Fibroblast of mammary gland (primary cell): Measurements from ENCODE around the gene RHBG.
A peak's percentile ranks its signal among the peaks of the same experiment; 100 is the strongest.
"Not testable (repeated sequence)": the region's sequence is repeated elsewhere in the genome, so short reads cannot be mapped to it uniquely, and the experiment has no call there.

Experiments used
- DNase-seq: peaks from one replicate; pipeline ENCODE4 v3.0.0-alpha.2; 2010; ENCODE audit warnings: low read depth
- H3K4me3 ChIP-seq: 2 replicates; pipeline ENCODE4 v1.5.1; 2011; ENCODE audit warnings: low read depth, mild to moderate bottlenecking, low read length, moderate library complexity; ENCODE audit not compliant: control insufficient read depth
- TF ChIP-seq, protein P1 (sequence below): conservative IDR thresholded peaks from 2 replicates; pipeline ENCODE4 v1.5.1; 2011; ENCODE audit warnings: low read depth, low read length, inconsistent platforms; ENCODE audit not compliant: control insufficient read depth, insufficient read depth

The RHBG gene

DNA sequence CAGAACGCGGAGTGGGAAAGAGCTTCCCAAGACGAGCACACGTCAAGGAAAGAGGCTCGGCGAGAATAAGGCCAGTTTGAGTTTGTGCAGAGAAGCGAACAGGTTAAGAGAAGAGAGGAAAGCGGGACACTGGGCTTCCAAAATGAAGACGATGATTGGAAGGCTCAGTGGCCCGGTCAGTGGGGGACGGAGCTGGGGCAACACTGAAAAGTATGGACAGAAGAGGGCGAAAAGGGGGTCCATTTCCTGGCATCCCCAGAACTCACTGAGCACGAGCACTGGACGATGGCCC, 31.2 kb upstream of the RHBG start:
- no peak for DNase-seq
- peak overlapping the region; percentile 97 for H3K4me3 ChIP-seq
- TF ChIP-seq, protein P1, sequence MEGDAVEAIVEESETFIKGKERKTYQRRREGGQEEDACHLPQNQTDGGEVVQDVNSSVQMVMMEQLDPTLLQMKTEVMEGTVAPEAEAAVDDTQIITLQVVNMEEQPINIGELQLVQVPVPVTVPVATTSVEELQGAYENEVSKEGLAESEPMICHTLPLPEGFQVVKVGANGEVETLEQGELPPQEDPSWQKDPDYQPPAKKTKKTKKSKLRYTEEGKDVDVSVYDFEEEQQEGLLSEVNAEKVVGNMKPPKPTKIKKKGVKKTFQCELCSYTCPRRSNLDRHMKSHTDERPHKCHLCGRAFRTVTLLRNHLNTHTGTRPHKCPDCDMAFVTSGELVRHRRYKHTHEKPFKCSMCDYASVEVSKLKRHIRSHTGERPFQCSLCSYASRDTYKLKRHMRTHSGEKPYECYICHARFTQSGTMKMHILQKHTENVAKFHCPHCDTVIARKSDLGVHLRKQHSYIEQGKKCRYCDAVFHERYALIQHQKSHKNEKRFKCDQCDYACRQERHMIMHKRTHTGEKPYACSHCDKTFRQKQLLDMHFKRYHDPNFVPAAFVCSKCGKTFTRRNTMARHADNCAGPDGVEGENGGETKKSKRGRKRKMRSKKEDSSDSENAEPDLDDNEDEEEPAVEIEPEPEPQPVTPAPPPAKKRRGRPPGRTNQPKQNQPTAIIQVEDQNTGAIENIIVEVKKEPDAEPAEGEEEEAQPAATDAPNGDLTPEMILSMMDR = no peak

DNA sequence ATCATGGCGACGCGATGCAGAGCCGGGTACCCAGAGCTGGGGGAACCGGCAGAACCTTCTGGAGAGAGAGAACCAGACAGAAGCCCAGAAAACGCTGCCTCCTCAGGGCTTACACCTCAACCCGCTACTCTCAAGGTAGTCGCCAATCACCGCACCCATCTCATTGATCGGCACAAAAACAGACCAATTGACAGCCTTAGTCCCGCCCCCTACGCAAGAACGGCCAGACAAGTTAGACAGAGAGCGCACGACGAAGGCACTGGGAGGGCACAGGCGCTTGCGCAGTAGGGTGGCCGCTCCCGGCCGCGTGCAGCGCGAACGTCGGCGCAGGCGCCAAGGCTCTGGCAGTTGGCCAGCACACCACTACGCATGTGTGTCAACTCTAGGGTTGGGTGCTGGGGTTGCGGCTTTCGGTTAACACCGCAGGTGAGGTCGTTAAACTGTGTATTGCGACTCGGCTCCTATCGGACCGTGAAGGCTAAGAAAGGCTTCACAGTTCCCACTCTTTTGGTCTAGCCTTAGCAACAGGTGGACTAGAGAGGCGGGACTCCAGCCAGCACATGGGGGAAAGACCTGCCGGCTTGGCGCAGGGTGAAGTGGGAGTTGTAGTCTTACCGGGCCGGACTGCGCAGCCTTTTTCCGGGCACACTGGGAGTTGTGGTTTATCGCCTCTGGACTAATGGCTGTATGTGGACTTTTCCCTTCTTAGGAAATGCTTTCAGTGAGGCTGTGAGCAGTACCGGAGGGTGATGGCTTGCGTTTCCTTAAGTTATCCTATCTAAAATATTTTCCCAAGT, 30.6 kb upstream of the RHBG start, which contains the start of the genes CCT3 and TSACC:
CCT3 (minus strand) TSS at position 113 of the 797 bp plus-strand sequence; CDS start at position 5, 108 bp downstream.
TSACC (plus strand) TSS at position 347 of the 797 bp plus-strand sequence. CDS start 1,232 bp downstream, outside the sequence.
- TF ChIP-seq, protein P1 = no peak
- H3K4me3 ChIP-seq = peak within 1 kb of the TSS; percentile 97
- peak; percentile 100 for DNase-seq

DNA sequence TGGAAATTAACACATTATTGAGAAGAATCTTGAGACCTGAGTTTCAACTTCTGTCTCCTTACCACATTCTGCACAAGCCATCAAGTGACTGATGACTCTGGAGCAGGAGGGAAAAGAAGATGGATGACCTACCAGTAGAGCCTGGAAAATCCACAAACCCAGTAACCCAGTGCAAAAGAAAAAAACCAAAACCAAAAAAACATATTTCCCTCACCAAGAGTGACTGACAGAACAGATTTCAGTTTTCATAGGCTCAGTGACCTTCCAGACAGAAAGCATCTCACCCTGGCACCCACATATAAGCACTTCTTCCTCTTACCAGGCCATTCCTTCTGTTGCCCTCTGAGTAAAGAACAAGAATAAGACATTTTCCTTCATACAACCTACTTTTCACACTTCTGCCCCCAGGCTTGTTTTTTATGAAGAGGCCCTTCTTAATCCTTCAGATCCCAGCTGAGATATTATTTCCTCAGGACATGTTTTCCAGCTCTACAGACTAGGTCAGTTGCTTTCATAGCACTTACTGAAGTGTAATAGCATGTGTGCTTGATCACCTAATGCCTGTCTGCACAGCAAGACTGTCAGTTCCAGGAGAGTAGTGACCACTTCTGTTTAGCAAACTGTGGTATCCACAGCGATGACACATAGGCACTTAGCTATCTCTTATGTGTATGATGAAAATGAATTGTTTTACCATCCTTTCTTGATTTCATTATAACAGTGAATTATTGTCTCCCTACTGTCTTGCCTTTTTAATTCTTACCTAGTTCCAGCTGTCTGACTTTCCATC, 26.6 kb upstream of the RHBG start:
- TF ChIP-seq, protein P1 = no peak
- DNase-seq = peak; percentile 30
- H3K4me3 ChIP-seq = no peak overlapping the region

DNA sequence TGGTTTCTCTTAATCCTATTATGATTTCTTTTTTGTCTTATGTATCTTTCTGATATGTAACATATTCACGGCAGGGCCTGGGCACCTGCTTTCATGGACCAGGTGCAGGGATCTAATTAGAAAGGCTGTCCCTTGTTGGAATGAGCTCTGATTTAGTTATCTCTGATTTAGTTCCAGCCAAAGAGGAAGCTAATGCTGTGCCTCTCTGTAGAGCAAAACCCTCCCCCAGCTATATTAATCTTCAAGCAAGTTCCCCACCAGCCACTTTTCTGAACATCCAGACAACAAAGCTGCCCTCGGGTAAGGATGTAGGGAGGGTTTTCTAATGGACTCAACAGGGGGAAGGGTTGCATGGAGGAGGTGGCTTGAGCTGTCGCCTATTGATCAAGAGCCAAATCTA, 24.6 kb upstream of the RHBG start:
- no peak for DNase-seq
- TF ChIP-seq, protein P1 = no peak
- no peak overlapping the region for H3K4me3 ChIP-seq

DNA sequence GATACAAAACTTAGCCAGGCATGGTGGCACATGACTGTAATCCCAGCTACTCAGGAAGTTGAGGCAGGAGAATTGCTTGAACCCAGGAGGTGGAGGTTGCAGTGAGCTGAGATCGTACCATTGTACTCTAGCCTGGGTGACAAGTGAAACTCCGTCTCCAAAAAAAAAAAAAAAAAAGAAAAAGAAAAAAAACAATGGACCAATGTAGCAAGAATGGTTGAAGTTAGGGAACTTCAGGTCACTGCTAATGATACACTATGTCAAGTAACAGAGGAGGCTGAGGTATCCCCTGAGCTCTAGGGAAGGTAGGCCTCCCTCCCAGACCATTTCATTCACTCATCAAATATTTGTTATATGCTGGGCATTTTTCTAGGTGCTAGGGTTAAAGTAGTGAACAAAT, 23.0 kb upstream of the RHBG start:
- DNase-seq, H3K4me3 ChIP-seq: not testable (repeated sequence)

DNA sequence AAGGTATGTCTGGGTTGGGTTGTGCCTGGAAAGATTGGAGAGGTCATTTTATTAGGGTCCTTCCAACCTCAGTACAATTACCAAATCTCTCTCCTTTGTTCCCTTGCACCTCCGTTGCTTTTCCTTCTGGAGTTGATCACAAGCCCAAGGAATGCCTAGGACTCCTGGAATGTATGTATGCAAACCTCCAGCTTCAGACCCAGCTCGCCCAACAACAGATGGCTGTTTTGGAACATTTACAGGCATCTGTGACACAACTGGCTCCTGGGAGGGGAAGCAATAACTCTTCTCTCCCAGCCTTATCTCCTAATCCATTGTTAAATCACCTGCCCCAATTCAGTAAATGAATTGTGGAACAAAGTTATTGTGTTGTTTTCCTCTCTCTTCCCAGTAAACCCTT, 22.4 kb upstream of the RHBG start:
- DNase-seq = peak; percentile 74
- H3K4me3 ChIP-seq = no peak overlapping the region
- TF ChIP-seq, protein P1 = no peak

GRCh38 chr1:156347331-156347730, 21.7 kb upstream of the RHBG start:
- DNase-seq = peak; percentile 92
- TF ChIP-seq, protein P1 = no peak
- H3K4me3 ChIP-seq = no peak overlapping the region

GRCh38 chr1:156352481-156352880, 16.5 kb upstream of the RHBG start:
- H3K4me3 ChIP-seq, DNase-seq: not testable (repeated sequence)
